GM21423 (cell line): Measurements from ENCODE around the gene ABHD12.

ENCODE experiments used
- ATAC-seq: cut with Tn5 transposase; IDR thresholded peaks from one replicate; pipeline ENCODE4 v1.9.1; 2021; ENCODE audit warnings: mild to moderate bottlenecking, moderate library complexity; ENCODE audit not compliant: unreplicated experiment

The ABHD12 gene

GRCh38 chr20:25291432-25292133, 99.1 kb downstream of the ABHD12 start:
- ATAC-seq: no peak

GRCh38 chr20:25290646-25291431, 99.8 kb downstream of the ABHD12 start:
- ATAC-seq: no peak

DNA sequence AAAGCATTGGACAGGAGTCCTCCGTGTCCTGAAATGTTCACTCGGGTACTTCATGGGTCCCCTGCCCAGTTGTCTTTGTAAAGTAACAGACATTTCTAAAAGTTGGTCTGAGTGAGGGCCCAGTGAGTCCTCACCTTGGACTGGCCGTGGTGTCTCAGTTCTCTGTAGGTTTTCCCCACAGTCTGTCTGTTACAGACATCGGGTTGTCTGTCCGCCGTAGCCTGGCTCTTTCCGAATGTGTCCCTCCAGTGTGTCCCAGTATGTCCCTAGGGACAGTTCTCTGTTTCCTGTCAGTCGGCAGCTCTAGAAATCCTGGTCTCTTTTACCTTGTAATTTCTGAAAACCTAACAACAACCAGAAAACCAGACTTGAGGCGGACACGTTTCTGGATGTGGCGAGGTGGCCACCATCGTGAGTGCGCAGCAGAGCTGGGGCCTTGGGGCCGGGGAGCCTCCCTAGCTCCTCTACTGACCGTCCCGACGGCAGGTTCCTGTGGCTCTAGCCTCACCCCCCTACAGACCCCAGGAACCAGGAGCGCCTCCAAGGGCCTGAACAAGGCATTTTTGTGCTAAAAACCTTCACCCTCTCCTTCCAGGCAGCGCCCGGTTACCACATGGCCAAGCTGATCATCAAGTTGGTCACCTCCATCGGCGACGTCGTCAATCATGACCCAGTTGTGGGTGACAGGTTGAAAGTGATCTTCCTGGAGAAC, 100.6 kb downstream of the ABHD12 start:
- ATAC-seq: no peak

DNA sequence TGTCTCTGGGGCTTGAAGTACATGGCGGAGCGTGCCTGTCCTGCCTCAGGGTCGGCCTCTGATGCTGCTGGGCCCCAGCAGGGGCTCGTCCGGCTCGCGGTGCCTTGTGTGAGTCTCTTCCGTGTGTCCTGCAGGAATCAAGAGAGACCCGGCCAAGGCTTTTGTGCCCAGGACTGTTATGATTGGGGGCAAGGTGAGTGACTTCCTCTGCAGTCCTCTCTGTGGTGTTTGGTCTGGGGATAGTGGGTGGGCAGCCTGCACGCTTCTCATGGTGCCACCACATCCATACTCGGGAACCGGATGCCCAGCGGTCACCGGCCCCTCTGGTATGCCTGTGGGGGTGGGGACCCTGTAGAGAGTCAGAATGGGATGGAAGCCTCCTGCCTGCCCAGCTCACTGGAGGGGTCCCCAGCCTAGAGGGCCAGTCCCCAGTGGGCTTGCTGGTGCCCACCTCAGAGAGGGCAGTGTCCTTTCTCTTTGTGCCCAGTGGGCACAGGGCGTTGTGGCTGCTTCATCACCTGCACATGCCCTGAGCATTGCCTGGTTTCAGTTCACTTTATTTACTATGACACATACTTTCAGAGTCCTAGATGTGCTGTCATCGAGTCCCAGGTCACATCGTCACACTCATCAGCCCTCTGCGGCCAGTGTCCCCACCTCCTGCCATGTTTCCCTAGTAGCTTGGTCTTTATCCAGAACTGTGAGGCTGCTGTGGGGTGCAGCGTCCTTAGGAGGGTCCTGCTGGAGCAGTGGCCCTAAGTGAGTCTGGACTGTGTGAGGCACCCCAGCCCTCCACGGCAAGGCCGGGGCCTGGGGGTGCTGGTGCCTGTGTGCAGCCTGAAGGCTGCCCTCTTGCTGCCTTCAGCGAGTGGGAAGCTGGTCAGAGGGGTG, 102.1 kb downstream of the ABHD12 start:
- ATAC-seq: peak; percentile 94

GRCh38 chr20:25287631-25288290, 102.9 kb downstream of the ABHD12 start:
- no peak for ATAC-seq

GRCh38 chr20:25286917-25287316, 103.7 kb downstream of the ABHD12 start:
- no peak for ATAC-seq

DNA sequence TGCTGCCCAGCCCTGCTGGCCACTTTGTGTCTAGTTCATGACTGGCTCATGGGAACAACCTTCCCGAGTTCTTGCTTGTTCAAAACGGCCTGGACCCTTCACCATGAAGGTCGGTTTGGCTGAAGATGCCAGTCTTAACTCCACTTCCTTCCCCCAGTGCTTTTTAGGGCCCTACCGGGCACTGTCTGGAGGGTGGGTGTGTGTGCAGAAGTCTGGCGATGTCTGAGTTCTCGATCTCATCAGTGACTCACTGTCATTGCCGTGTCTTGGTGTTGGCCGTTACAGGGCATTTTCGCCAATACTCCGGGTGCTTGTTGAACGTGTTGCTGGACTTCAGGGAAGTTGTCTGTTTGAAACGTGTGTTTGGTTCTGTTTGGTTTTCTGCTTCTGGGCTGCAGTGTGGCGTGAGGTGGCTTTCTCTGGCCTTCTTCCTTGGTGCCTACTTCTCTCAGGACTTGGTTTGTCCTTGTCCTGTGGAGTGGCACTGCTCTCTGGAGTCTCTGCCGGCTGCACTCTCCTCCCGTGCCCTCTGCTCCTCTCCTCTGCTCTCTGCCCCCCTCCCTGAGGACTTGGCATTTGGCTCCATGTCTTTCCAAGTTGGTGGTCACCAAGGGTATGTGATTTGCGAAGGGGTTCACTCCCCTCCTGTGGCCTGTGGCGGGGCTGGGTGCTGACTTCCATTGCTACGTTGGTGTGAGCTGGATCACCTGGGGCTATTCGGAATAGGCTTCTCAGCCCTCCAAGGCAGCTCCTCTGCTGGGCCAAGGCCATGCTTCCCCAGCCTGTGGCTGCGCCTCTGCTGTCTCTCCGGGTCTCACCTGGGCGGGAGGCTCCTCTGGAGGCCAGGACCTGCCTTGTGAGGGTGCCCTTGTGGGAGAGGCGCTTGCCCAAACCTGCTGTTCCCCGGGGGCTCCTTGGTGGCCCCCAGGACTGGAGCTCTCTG, 104.5 kb downstream of the ABHD12 start:
- ATAC-seq: no peak

GRCh38 chr20:25285091-25285647, 105.5 kb downstream of the ABHD12 start:
- no peak for ATAC-seq

DNA sequence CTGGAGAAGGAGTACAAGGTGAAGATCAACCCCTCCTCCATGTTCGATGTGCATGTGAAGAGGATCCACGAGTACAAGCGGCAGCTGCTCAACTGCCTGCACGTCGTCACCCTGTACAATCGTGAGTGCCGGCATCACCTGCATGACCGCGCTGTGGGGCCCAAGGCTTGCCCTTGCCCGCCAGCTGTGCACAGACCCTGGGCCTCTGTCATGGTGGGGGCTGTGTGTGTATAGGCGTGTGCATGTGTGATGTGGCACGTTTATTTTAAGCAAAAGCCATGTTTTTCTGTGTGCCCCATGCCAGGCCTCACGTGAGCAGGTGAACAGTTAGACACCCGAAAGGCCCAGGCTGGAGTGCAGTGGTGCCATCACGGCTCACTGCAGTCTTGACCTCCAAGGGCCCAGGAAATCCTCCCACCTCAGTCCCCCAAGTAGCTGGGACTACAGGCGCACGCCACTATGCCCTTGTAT, 106.5 kb downstream of the ABHD12 start:
- no peak for ATAC-seq

- ATAC-seq: no peak
Observed at GRCh38 chr20:25283221-25283951, 107.2 kb downstream of the ABHD12 start.

DNA sequence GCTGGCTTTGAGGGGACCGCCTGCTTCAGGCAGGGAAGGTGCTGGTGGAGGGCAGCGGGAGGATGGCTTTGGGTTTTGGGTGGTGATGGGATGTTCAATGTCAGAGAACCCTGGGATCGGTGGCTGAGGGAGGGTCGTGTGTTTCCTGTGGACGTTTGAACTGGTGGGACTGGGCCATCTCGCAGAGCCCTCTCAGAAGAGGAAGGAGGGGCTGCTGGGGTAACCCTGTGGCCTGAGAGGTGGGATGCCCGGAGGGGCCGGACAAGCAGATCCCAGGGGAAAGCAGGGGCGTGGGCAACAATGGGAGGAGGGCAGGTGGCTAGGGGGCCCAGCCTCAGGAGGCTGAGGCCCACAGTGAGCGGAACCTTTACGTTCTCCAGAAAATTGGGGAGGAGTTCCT, 107.8 kb downstream of the ABHD12 start:
- no peak for ATAC-seq

DNA sequence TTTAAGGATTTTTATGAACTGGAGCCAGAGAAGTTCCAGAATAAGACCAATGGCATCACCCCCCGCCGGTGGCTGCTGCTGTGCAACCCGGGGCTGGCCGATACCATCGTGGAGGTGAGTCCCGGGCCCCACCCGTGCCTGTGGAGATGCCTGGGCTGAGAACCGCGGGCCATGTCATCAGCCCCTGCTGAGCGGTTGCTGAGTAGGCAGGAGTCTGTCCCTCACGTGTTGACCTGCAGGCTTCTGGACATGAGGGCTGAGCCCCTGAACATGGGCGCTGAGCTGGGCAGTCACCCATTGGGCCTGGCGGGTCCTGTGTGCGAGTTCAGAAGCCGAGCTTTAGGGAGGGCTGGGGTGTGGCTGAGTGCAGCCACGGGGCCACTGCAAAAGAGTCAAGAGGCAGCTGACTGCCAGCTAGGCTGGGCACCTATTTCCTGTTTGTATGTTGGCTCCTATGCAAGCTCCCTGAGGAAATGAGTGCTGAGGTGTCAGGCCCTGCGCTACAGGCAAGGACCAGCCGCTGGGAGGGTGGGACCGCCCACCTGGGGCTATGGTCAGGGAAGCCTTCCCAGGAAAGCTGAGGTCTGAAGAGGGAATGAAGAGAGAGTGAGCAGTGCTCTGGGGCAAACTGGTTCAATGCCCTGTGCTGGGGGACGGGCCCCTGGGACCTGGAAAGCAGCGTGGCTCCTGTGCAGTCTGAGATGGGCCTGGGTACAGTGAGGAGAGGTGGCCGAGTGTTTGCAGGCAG, 108.4 kb downstream of the ABHD12 start:
- peak; percentile 9 for ATAC-seq

DNA sequence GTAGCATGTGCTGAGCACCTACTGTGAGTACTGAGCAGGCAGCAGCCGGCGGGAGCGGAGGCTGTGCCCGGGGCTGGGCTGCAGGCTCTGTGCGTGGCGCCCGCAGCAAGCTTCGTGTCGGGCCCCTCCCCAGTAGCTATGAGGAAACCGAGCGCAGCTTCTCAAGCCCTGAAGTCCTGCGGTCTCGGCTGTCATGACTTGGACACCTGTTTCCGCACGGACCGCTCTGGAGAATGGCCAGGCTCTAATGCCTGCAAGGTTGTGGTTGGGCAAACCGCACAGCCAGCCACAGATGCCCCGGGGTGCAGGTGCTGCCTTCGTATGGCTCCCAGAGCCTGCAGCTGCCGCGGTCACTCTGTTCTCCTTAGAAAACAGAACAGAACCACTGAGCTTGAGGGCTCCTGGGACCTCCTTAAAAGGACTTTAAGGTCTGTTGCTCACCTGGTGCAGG, 109.1 kb downstream of the ABHD12 start:
- peak; percentile 74 for ATAC-seq

DNA sequence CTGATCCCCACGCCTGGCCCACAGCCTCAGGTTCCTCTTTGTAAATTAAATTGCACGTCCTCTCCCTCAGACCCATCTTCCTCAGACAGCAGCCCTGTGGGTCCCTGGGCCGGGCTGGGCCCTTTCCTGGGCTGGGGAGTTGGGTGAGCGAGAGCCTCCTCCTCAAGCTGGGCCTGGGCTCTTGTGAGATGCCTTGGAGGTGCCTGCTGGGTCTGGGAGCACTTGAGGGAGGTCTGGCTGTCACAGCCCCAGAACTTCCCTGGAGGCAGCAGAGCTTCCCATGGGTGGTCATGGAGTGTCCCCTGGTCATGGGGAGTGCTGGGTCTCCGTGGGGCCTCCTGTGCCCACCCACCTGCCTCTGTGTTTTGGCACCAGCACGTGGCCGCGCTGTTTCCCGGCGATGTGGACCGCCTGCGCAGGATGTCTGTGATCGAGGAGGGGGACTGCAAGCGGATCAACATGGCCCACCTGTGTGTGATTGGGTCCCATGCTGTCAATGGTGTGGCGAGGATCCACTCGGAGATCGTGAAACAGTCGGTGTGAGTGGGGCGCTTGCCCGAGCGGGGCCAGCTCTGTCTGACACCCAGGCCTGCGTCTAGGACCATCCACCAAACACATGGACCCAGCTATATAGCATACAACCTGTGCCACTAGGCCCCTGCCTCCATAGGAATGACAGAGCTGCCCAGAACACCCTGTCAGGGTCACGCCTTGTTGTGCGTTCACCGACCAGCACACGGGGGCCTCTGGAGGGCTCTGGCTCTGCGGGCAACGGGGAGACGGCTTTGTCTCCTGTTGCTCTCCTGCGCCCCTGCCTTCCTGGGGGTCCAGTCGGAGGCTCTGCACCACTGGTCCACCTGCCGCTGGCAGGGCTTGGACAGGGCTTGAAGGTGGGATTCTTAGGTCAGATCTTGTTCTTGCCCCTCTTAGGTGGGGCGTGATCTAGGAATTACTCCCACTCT, 109.8 kb downstream of the ABHD12 start:
- no peak for ATAC-seq

- peak; percentile 23 for ATAC-seq
Observed at GRCh38 chr20:25280051-25280573, 110.5 kb downstream of the ABHD12 start.

- no peak for ATAC-seq
Observed at GRCh38 chr20:25279403-25279802, 111.2 kb downstream of the ABHD12 start.
